Gastrocnemius medialis (tissue), 4 donors: ENCODE data around the gene IER5. TPM values are rescaled to one million over a fixed set of nuclear protein-coding genes. Genes with fewer than 3 reads are reported as not detected.

Experiments used
- ATAC-seq, 2 donors: fragments of 150-250 bp; one replicate each; pipeline ENCODE4 v1.9.1; 2016
- DNase-seq, 2 donors: peaks; one replicate each; pipeline ENCODE4 v3.0.0-alpha.2; 2019
- H3K27ac ChIP-seq, 4 donors: fragments of 200-600 bp; sonication (generic); 1 replicate in 1 of 4; 2 replicates in 3 of 4; pipeline ENCODE4 v1.5.1; 2016 to 2018; ENCODE audit warnings: mild to moderate bottlenecking in 2 of 4, moderate library complexity in 1 of 4
- H3K27me3 ChIP-seq, 3 donors: fragments of 200-600 bp; sonication (generic) in 2 of 3; 1 replicate in 1 of 3; 2 replicates in 2 of 3; pipeline versions ENCODE4 v1.5.1 to v1.6.0; 2016 to 2019; ENCODE audit warnings: mild to moderate bottlenecking in 1 of 3, moderate library complexity in 1 of 3
- H3K36me3 ChIP-seq, 2 donors: fragments of 200-600 bp; sonication (generic) in 1 of 2; one replicate each; pipeline ENCODE4 v1.5.1; 2017 to 2018
- H3K4me1 ChIP-seq, 2 donors: fragments of 200-600 bp; sonication (generic) in 1 of 2; one replicate each; pipeline ENCODE4 v1.5.1; 2016 to 2017; ENCODE audit warnings: mild to moderate bottlenecking in 2 of 2
- H3K4me3 ChIP-seq, 4 donors: fragments of 200-600 bp; sonication (generic) in 3 of 4; 1 replicate in 1 of 4; 2 replicates in 3 of 4; pipeline ENCODE4 v1.5.1; 2016 to 2019; ENCODE audit warnings: mild to moderate bottlenecking in 2 of 4
- H3K9me3 ChIP-seq, 3 donors: fragments of 200-600 bp; sonication (generic) in 2 of 3; 1 replicate in 1 of 3; 2 replicates in 2 of 3; pipeline ENCODE4 v1.5.1; 2016 to 2019
- CTCF ChIP-seq, 5 experiments: fragments of 450-650 bp in 3 of 5; fragments of 200-600 bp in 2 of 5; sonication (generic) in 2 of 5; IDR thresholded peaks in 4 of 5; conservative IDR thresholded peaks in 1 of 5; 1 replicate in 4 of 5; 2 replicates in 1 of 5; pipeline ENCODE4 v1.5.1; 2016 to 2019; ENCODE audit warnings: antibody characterized with exemption in 5 of 5, mild to moderate bottlenecking in 3 of 5, moderate library complexity in 3 of 5
- POLR2A ChIP-seq, 2 donors: fragments of 450-650 bp; IDR thresholded peaks; one replicate each; pipeline ENCODE4 v1.6.1; 2017; ENCODE audit warnings: antibody characterized with exemption in 2 of 2, mild to moderate bottlenecking in 2 of 2, moderate library complexity in 2 of 2
- in situ Hi-C, 4 donors: fragments of 200-750 bp; cut with MboI; loops; one replicate each; pipeline versions ENCODE4 v1.15.0 to v1.8.0; 2017; ENCODE audit warnings: low sequenced_read_pairs in 4 of 4
- intact Hi-C: fragments of 100-400 bp; cut with DNase I; formaldehyde crosslinking; loops from one replicate; pipeline ENCODE4 v1.15.1; 2023; ENCODE audit warnings: low total_unique reads
- total RNA-seq, 4 donors: library from RNA; depleted of rRNA; stranded (reverse); fragments of >200 nt; gene quantifications; one replicate each; pipeline versions ENCODE4 v1.1.0 to v1.2.3, GENCODE V29; 2016

The IER5 gene
- total RNA-seq, 4 donors from 2014 or later: 18.7 to 39.8 (median 26.1) TPM

GRCh38 chr1:181135815-181136737, 47.6 kb downstream of the IER5 start:
- Histone ChIP-seq H3K4me1 (peaks cover 0 to 16% of the 10 kb centered on the region in 2 donors), H3K27ac (peak overlapping the region in 2 of 4 donors; percentile 23 to 55), H3K9me3 (no peaks in the 10 kb centered on the region), H3K4me3 (no peak overlapping the region), H3K36me3 (no peaks in the 10 kb centered on the region), H3K27me3 (no peaks in the 10 kb centered on the region)
- peak in 1 of 2 donors; percentile 10 for DNase-seq
- ATAC-seq: peak; percentile 19 to 32
- TF ChIP-seq CTCF (IDR thresholded peaks at IDR 0.05 in 4 of 5, conservative IDR thresholded peaks at IDR 0.05 in 1 of 5) (no peak), POLR2A (IDR thresholded peaks at IDR 0.05) (no peak)
- intact Hi-C loops (no loop called here), in situ Hi-C loops (no loop called here)

- Histone ChIP-seq H3K36me3 (no peaks in the 10 kb centered on the region), H3K4me3 (no peak overlapping the region), H3K27me3 (no peaks in the 10 kb centered on the region), H3K27ac (no peak overlapping the region), H3K4me1 (peaks cover 0 to 22% of the 10 kb centered on the region in 2 donors), H3K9me3 (no peaks in the 10 kb centered on the region)
- peak in 1 of 2 donors; percentile 6 for DNase-seq
- TF ChIP-seq POLR2A (IDR thresholded peaks at IDR 0.05) (no peak), CTCF (IDR thresholded peaks at IDR 0.05 in 4 of 5, conservative IDR thresholded peaks at IDR 0.05 in 1 of 5) (no peak)
- in situ Hi-C loops: no loop called here
- intact Hi-C loops: no loop called here
- ATAC-seq: no peak
Observed at GRCh38 chr1:181136738-181137122, 48.2 kb downstream of the IER5 start.

DNA sequence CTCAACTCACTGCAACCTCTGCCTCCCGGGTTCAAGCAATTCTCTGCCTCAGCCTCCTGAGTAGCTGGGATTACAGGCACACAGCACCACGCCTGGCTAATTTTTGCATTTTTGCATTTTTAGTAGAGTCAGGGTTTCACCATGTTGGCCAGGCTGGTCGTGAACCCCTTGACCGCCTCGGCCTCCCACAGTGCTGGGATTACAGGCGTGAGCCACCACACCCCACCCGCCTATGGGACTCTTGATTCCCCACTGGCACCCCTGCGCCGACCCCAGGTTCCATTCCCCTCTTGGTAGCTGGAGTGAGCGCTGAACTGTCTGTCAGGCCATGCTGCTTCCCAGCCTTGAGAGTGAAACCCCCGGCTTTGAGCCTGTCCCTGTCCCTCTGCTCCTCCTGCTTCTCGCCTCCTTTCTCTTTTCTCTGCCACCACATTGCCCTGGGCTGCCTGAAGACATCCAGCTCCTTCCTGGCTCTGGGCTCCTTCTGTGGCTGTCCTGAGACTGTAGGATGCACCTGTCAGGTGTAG, 48.8 kb downstream of the IER5 start:
- Histone ChIP-seq H3K27ac (no peak overlapping the region), H3K36me3 (no peaks in the 10 kb centered on the region), H3K4me1 (peaks cover 4 to 25% of the 10 kb centered on the region in 2 donors), H3K4me3 (no peak overlapping the region), H3K9me3 (no peaks in the 10 kb centered on the region), H3K27me3 (no peaks in the 10 kb centered on the region)
- in situ Hi-C loops: no loop called here
- ATAC-seq (no peak), DNase-seq (no peak)
- TF ChIP-seq POLR2A (IDR thresholded peaks at IDR 0.05): no peak
- no peak for TF ChIP-seq CTCF (IDR thresholded peaks at IDR 0.05 in 4 of 5, conservative IDR thresholded peaks at IDR 0.05 in 1 of 5)
- intact Hi-C loops: no loop called here

GRCh38 chr1:181139631-181140061, 51.1 kb downstream of the IER5 start:
- intact Hi-C loops (no loop called here), in situ Hi-C loops (loop anchor here in 3 of 4 donors (5.0 to 10.0 kb wide), 3 partner anchors 55 to 105 kb away; partner anchors contain the start of genes IER5 (in 2 of the 3) and MR1 (in 2 of the 3))
- Histone ChIP-seq H3K36me3 (no peaks in the 10 kb centered on the region), H3K27ac (no peak overlapping the region), H3K4me3 (no peak overlapping the region), H3K4me1 (peaks cover 4 to 25% of the 10 kb centered on the region in 2 donors), H3K9me3 (no peaks in the 10 kb centered on the region), H3K27me3 (no peaks in the 10 kb centered on the region)
- peak in 1 of 2 donors; percentile 11 for DNase-seq
- TF ChIP-seq POLR2A (IDR thresholded peaks at IDR 0.05) (no peak), CTCF (IDR thresholded peaks at IDR 0.05 in 4 of 5, conservative IDR thresholded peaks at IDR 0.05 in 1 of 5) (no peak)
- no peak for ATAC-seq
